HG03565 (cell line): Measurements from ENCODE around the gene RSRC1.
A peak's percentile ranks its signal among the peaks of the same experiment; 100 is the strongest.
"Not testable (repeated sequence)": the region's sequence is repeated elsewhere in the genome, so short reads cannot be mapped to it uniquely, and the experiment has no call there.

ENCODE experiments used
- ATAC-seq: cut with Tn5 transposase; IDR thresholded peaks from one replicate; pipeline ENCODE4 v1.9.1; 2021; ENCODE audit warnings: mild to moderate bottlenecking, moderate library complexity; ENCODE audit not compliant: unreplicated experiment

Gene RSRC1

GRCh38 chr3:158451405-158452055 is 341.6 kb downstream of the RSRC1 start:
- no peak for ATAC-seq

GRCh38 chr3:158452334-158452733 is 342.4 kb downstream of the RSRC1 start:
- ATAC-seq: no peak

GRCh38 chr3:158453004-158453403 is 343.1 kb downstream of the RSRC1 start:
- no peak for ATAC-seq

- ATAC-seq: no peak
Observed at GRCh38 chr3:158453865-158454264, 344.0 kb downstream of the RSRC1 start.

GRCh38 chr3:158455406-158455805 is 345.5 kb downstream of the RSRC1 start:
- ATAC-seq: no peak

GRCh38 chr3:158456114-158456513 is 346.2 kb downstream of the RSRC1 start:
- no peak for ATAC-seq

- no peak for ATAC-seq
Observed at GRCh38 chr3:158458464-158458863, 348.6 kb downstream of the RSRC1 start.

GRCh38 chr3:158460926-158461325 is 351.0 kb downstream of the RSRC1 start:
- no peak for ATAC-seq

- ATAC-seq: no peak
Observed at GRCh38 chr3:158463556-158463955, 353.7 kb downstream of the RSRC1 start.

GRCh38 chr3:158465074-158465473 is 355.2 kb downstream of the RSRC1 start:
- peak; percentile 55 for ATAC-seq

- ATAC-seq: no peak
Observed at GRCh38 chr3:158470944-158471638, 361.2 kb downstream of the RSRC1 start.

- ATAC-seq: no peak
Observed at GRCh38 chr3:158471639-158472294, 361.9 kb downstream of the RSRC1 start.

GRCh38 chr3:158479051-158479450 is 369.2 kb downstream of the RSRC1 start:
- ATAC-seq: no peak

- ATAC-seq: no peak
Observed at GRCh38 chr3:158483701-158484235, 373.9 kb downstream of the RSRC1 start.

- no peak for ATAC-seq
Observed at GRCh38 chr3:158486200-158486599, 376.3 kb downstream of the RSRC1 start.

GRCh38 chr3:158488670-158489069 is 378.8 kb downstream of the RSRC1 start:
- no peak for ATAC-seq

- no peak for ATAC-seq
Observed at GRCh38 chr3:158489181-158489580, 379.3 kb downstream of the RSRC1 start.

- ATAC-seq: no peak
Observed at GRCh38 chr3:158491968-158492367, 382.1 kb downstream of the RSRC1 start.

GRCh38 chr3:158492685-158493084 is 382.8 kb downstream of the RSRC1 start:
- ATAC-seq: no peak

- no peak for ATAC-seq
Observed at GRCh38 chr3:158493931-158494330, 384.0 kb downstream of the RSRC1 start.

- no peak for ATAC-seq
Observed at GRCh38 chr3:158494673-158495072, 384.8 kb downstream of the RSRC1 start.

- not testable (repeated sequence) for ATAC-seq
Observed at GRCh38 chr3:158495398-158495902, 385.6 kb downstream of the RSRC1 start.
